GM18858 (cell line): ENCODE measurements around the gene CGB2.
"Not testable (repeated sequence)": the region's sequence is repeated elsewhere in the genome, so short reads cannot be mapped to it uniquely, and the experiment has no call there.

Experiments used
- ATAC-seq: cut with Tn5 transposase; IDR thresholded peaks from one replicate; pipeline ENCODE4 v1.9.1; 2021; ENCODE audit not compliant: unreplicated experiment

The CGB2 gene

GRCh38 chr19:49031642-49032301 is at the start of gene CGB2:
Gene CGB2 (plus strand): TSS chr19:49031890. CDS start chr19:49032096, 206 bp downstream.
- ATAC-seq, result not testable (repeated sequence)

GRCh38 chr19:48982280-48982679 is 49.4 kb upstream of the CGB2 start:
- no peak for ATAC-seq

DNA sequence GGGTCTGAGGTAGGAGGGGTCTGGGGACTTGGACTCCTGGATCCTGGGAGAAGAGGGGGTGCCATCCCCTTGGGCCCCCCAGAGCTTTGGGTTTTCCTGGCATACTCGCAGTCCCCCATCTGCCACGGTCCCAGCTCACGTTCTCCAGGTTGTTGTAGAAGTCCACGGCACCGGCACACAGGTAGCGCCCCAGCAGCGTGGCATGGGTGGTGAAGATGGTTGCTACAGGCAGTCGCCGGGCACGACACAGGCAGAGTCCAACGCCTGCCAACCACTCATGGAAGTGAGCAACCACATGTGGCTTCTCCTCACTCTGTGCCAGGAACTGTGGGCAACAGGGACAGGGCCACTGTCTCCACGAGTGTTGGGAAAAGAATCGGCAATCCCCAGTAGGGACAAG is 46.0 kb upstream of the CGB2 start:
- no peak for ATAC-seq

DNA sequence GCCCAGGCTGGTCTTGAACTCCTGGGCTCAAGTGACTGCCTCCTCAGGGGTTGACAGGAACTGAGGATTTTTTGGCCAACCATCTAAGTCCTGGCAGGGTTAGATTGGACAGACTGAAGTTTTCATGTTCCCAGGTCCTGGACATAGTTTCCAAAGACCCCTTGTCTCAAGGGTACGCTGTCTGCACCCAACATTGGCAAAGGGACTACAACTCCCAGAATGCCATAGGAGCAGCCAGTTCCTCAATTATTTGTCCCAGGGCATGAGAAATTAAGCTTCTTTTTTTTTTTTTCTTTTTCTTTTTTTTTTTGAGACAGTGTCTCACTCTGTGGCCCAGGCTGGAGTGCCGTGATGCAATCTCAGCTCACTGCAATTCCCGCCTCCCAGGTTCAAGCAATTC is 45.5 kb upstream of the CGB2 start:
- no peak for ATAC-seq

GRCh38 chr19:48987323-48987722 is 44.4 kb upstream of the CGB2 start:
- ATAC-seq, result no peak

- ATAC-seq, result no peak
These were observed 43.4 kb upstream of the CGB2 start for GRCh38 chr19:48988286-48988685.

GRCh38 chr19:48988860-48989259 is 42.8 kb upstream of the CGB2 start:
- ATAC-seq, result no peak

DNA sequence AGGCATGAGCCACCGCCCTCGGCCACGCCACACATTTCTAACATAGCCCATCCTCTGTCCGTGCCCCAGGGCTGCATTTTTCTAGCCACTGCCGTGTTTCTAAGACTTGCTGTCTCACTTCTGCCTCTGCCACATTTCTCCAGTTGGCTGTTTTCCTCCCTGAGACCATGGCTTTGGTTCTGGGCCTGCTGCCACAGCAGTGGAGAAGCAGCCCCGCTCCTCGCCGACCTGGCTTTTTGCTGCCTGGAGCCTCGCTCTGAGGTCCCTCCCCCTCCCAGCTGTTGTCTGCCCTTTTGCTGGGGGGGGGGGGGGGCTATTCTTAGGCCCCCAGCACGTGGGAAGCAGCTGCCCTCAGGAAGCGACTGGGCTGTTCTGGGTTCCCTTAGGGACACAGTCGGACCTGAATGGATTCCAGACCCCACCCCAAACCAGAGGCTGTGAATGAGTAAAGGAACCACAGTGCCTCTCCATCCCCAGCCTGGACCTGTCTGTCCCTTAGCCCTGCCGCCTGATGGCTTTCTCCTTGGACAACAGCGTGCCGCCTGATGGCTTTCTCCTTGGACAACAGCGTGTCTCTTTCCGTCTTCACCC is 41.9 kb upstream of the CGB2 start:
- ATAC-seq, result no peak

GRCh38 chr19:48990400-48990799 is 41.3 kb upstream of the CGB2 start:
- no peak for ATAC-seq

- ATAC-seq, result no peak
These were observed 40.6 kb upstream of the CGB2 start for GRCh38 chr19:48991011-48991609.

DNA sequence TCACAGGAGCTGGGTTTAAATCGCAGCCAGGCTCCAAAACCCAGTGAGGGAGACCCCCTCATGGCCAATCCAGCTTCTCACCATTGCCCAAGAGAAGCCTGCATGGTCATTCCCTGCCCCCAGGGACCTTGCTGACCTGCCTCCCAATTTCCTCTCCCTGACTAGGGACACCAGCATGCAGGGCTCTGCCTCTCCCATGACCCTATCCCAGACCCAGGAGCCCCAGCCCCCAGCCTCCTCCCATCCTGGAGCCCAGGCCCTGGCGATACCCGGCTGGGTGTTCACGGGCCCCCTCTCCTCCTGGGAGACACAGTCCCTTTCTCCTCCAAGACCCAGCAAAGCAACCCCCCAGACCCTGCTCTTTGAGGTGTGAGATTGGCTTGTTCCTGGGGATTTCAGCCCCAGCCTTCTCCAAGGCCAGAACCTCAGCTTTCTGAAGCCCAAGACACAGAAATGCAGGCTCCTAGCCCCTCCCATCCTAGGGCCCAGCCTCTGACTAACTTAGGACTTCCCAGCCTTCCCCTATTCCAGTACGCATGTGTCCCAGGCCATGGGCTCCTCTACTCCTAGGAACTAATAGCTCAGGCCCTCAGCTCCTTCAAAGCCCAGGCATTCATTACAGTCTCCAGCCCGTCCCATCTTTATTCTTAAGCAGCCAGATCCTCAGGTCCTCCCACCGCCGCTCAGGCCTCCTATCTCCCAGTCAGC is 39.7 kb upstream of the CGB2 start:
- no peak for ATAC-seq

GRCh38 chr19:48992581-48993174 is 39.0 kb upstream of the CGB2 start:
- no peak for ATAC-seq

DNA sequence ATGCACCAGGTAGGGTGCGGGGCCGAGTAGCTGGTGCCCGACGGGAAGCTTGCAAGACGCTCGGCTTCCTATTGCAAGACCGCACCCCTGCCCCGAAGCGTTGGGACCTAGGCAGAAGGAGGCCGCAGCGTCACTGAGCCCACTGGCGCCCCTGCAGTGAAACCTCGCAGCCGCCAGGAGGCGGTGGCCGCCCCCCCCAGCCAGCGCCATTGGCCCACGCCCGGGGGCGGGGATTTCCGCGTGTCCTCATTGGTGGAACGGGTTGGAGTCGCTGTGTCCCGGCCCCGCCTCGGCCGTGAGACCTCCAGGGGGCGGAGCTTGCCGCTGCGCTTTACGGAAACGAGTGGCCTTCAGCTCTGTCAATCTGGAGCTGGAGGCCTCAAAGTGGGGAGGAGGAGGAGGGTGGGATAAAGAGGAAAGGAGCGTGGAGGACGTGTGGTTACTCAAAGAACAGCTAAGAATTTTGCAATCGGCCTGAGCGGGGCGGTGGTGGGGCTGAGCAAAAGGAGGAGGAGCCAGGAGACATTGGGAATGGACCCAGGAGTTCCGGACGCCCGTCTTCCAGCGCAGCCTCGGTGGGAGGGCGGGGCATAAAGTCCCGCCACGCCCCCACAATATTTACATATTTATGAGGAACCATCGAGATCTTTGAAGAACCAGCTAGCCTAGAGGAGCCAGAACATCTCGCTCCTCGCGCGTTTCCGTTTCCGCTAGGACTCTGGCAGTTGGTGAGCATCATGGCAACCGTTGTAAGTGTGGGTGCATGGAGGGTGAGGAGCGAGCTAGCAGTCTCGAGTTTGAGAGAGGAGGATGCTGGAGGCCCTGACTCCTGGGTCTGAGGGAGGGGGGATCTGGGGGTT is 38.3 kb upstream of the CGB2 start, which contains the start of the genes GYS1 and RUVBL2:
TSS of gene GYS1 (minus strand) at position 135 of the 860 bp plus-strand sequence. CDS start 197 bp downstream, outside the sequence.
TSS of gene RUVBL2 (plus strand) at position 713 of the 860 bp plus-strand sequence. CDS start at position 738, 25 bp downstream.
- peak; percentile 71 for ATAC-seq

GRCh38 chr19:48994035-48994386 is 37.7 kb upstream of the CGB2 start:
- ATAC-seq, result no peak

GRCh38 chr19:48997972-48998371 is 33.7 kb upstream of the CGB2 start:
- no peak for ATAC-seq

- no peak for ATAC-seq
These were observed 32.0 kb upstream of the CGB2 start for GRCh38 chr19:48999481-49000325.

- ATAC-seq, result no peak
These were observed 27.6 kb upstream of the CGB2 start for GRCh38 chr19:49004133-49004532.

GRCh38 chr19:49004964-49005614 is 26.6 kb upstream of the CGB2 start:
- ATAC-seq, result no peak

- no peak for ATAC-seq
These were observed 24.8 kb upstream of the CGB2 start for GRCh38 chr19:49006905-49007304.
